ENCODE data around the gene GPR158. TPM values are rescaled to one million over a fixed set of nuclear protein-coding genes. Genes with fewer than 3 reads are reported as not detected.

The GPR158 gene
- total RNA-seq, 1 experiment from 2014 or later, result 2.9 TPM

DNA sequence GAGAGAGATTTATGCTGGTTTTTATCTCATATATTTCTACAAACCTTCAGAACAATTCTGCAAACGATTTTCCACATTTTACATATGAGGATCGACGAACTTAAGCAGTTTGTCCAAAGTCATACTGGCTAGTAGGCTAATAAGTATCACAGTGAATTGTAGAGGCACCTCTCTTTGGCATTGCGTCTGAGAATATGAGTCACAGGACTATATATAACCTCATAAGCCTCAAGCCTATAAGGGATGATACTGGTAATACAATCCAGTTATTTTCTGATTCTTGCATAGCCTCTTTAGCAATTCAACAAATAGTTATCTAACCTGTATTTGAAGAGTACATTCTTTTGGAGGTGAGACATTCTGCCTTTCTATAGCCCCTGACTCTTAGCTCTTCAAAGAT, 129.8 kb downstream of the GPR158 start:
- no peaks in the 10 kb centered on the region for H3K9me2 ChIP-seq (ENCODE audit: insufficient read depth)
- intact Hi-C loops (cut with micrococcal nuclease), result no loop called here
- no peak overlapping the region for H3K4me3 ChIP-seq (replicated peaks in 1 of 2; ENCODE audit: low read depth in 1 of 2, low read length in 2 of 2)
- H3K9me3 ChIP-seq (ENCODE audit: control insufficient read depth in 1 of 2, insufficient read depth in 1 of 2, low read depth in 1 of 2, low read length in 2 of 2), result no peaks in the 10 kb centered on the region; a peak in 1 of 4 replicates
- H4K20me1 ChIP-seq (ENCODE audit: insufficient read depth), result no peaks in the 10 kb centered on the region
- ChIA-PET CTCF (no interaction called here), RAD21 (ENCODE audit: low non-redundant PET in 1 of 2, low total read pairs in 2 of 2, uncharacterized antibody in 2 of 2, unreplicated experiment in 2 of 2) (no interaction called here), POLR2A (no interaction called here)
- DNase-seq (ENCODE audit: low read depth, low spot score), result no peak
- no peak for TF ChIP-seq EGR1 (IDR thresholded peaks at IDR 0.05; ENCODE audit: low read depth)
- TF ChIP-seq POLR2A (IDR thresholded peaks at IDR 0.05; ENCODE audit: borderline replicate concordance, extremely low read depth, insufficient read depth, insufficient read length), result no peak
- TF ChIP-seq CBX3 (IDR thresholded peaks at IDR 0.05; ENCODE audit: low read depth), result no peak
- TF ChIP-seq, protein P1, sequence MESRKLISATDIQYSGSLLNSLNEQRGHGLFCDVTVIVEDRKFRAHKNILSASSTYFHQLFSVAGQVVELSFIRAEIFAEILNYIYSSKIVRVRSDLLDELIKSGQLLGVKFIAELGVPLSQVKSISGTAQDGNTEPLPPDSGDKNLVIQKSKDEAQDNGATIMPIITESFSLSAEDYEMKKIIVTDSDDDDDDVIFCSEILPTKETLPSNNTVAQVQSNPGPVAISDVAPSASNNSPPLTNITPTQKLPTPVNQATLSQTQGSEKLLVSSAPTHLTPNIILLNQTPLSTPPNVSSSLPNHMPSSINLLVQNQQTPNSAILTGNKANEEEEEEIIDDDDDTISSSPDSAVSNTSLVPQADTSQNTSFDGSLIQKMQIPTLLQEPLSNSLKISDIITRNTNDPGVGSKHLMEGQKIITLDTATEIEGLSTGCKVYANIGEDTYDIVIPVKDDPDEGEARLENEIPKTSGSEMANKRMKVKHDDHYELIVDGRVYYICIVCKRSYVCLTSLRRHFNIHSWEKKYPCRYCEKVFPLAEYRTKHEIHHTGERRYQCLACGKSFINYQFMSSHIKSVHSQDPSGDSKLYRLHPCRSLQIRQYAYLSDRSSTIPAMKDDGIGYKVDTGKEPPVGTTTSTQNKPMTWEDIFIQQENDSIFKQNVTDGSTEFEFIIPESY (IDR thresholded peaks at IDR 0.05; ENCODE audit: extremely low read depth, insufficient replicate concordance, low read length), result no peak
- TF ChIP-seq, protein P2, sequence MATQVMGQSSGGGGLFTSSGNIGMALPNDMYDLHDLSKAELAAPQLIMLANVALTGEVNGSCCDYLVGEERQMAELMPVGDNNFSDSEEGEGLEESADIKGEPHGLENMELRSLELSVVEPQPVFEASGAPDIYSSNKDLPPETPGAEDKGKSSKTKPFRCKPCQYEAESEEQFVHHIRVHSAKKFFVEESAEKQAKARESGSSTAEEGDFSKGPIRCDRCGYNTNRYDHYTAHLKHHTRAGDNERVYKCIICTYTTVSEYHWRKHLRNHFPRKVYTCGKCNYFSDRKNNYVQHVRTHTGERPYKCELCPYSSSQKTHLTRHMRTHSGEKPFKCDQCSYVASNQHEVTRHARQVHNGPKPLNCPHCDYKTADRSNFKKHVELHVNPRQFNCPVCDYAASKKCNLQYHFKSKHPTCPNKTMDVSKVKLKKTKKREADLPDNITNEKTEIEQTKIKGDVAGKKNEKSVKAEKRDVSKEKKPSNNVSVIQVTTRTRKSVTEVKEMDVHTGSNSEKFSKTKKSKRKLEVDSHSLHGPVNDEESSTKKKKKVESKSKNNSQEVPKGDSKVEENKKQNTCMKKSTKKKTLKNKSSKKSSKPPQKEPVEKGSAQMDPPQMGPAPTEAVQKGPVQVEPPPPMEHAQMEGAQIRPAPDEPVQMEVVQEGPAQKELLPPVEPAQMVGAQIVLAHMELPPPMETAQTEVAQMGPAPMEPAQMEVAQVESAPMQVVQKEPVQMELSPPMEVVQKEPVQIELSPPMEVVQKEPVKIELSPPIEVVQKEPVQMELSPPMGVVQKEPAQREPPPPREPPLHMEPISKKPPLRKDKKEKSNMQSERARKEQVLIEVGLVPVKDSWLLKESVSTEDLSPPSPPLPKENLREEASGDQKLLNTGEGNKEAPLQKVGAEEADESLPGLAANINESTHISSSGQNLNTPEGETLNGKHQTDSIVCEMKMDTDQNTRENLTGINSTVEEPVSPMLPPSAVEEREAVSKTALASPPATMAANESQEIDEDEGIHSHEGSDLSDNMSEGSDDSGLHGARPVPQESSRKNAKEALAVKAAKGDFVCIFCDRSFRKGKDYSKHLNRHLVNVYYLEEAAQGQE (IDR thresholded peaks at IDR 0.05; ENCODE audit: low read depth), result no peak
- TF ChIP-seq, protein P3, sequence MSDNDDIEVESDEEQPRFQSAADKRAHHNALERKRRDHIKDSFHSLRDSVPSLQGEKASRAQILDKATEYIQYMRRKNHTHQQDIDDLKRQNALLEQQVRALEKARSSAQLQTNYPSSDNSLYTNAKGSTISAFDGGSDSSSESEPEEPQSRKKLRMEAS (IDR thresholded peaks at IDR 0.05), result no peak
- no peak for TF ChIP-seq SP1 (IDR thresholded peaks at IDR 0.05; ENCODE audit: low read depth)
- TF ChIP-seq, protein P4, sequence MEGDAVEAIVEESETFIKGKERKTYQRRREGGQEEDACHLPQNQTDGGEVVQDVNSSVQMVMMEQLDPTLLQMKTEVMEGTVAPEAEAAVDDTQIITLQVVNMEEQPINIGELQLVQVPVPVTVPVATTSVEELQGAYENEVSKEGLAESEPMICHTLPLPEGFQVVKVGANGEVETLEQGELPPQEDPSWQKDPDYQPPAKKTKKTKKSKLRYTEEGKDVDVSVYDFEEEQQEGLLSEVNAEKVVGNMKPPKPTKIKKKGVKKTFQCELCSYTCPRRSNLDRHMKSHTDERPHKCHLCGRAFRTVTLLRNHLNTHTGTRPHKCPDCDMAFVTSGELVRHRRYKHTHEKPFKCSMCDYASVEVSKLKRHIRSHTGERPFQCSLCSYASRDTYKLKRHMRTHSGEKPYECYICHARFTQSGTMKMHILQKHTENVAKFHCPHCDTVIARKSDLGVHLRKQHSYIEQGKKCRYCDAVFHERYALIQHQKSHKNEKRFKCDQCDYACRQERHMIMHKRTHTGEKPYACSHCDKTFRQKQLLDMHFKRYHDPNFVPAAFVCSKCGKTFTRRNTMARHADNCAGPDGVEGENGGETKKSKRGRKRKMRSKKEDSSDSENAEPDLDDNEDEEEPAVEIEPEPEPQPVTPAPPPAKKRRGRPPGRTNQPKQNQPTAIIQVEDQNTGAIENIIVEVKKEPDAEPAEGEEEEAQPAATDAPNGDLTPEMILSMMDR (IDR thresholded peaks at IDR 0.05 in 2 of 3, conservative IDR thresholded peaks at IDR 0.05 in 1 of 3; ENCODE audit: borderline replicate concordance in 1 of 3, insufficient read depth in 1 of 3, low read depth in 2 of 3, low read length in 2 of 3), result no peak
- no peak for TF ChIP-seq JUND (IDR thresholded peaks at IDR 0.05)
- no peak for TF ChIP-seq SRF (IDR thresholded peaks at IDR 0.05; ENCODE audit: low read depth)
- TF ChIP-seq RAD21 (IDR thresholded peaks at IDR 0.05; ENCODE audit: low read depth), result no peak
- no peak for TF ChIP-seq CEBPB (IDR thresholded peaks at IDR 0.05; ENCODE audit: low read depth)
- no peak for TF ChIP-seq ZNF274 (IDR thresholded peaks at IDR 0.05; ENCODE audit: low read depth, low read length)
- TF ChIP-seq EZH2phosphoT487 (IDR thresholded peaks at IDR 0.05; ENCODE audit: borderline replicate concordance), result no peak
- BruUV-seq (replicated peaks), result no TSS peak
- no peak overlapping the region for H2AFZ ChIP-seq (ENCODE audit: low read depth, low read length, poor library complexity, severe bottlenecking)
- no peak for ATAC-seq
- H3K36me3 ChIP-seq (ENCODE audit: control insufficient read depth in 1 of 2, insufficient read depth in 2 of 2, low read length in 2 of 2), result no peaks in the 10 kb centered on the region
- H3K4me2 ChIP-seq (ENCODE audit: low read length), result no peak overlapping the region
- no peaks in the 10 kb centered on the region for H3K79me2 ChIP-seq (ENCODE audit: insufficient read depth, low read length)
- H3K9ac ChIP-seq (ENCODE audit: low read length), result no peak overlapping the region
- no peaks in the 10 kb centered on the region for H3K4me1 ChIP-seq (ENCODE audit: control insufficient read depth in 1 of 2, insufficient read depth in 2 of 2, low read length in 2 of 2)
- no peaks in the 10 kb centered on the region for H3K27me3 ChIP-seq (ENCODE audit: insufficient read depth, low read length)
- H3K27ac ChIP-seq (ENCODE audit: low read depth, low read length), result no peak overlapping the region
